ENCODE measurements around the gene TICAM1.
"Not testable (repeated sequence)": the region's sequence is repeated elsewhere in the genome, so short reads cannot be mapped to it uniquely, and the experiment has no call there.

TICAM1 gene

DNA sequence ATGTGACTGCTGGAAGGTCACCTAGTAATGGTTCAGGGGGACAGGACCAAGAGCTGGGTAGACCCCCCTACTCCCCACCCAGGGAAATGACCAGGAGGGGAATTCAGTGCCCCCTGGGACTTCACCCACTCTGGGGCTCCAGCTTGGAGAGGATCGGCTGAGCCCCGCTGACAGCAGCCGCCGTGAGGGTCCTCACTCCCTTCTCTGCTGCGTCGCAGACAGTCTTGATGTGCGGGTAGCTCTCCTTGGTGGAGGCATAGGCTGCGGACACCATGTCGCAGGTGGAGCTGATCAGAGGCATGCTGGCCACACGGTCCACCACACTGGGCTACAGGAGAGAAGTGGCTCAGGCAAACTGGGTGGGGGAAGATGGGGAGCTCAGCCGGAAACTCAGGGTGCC is 28.2 kb upstream of the TICAM1 start:
- Histone ChIP-seq H3K4me1 (ENCODE audit: control insufficient read depth, insufficient read depth, low read length) (no peaks in the 10 kb centered on the region), H3K27me3 (ENCODE audit: control insufficient read depth, insufficient read depth, low read length) (no peaks in the 10 kb centered on the region), H3K27ac (ENCODE audit: low read depth, low read length) (no peak overlapping the region), H3K4me3 (ENCODE audit: low read length) (no peak overlapping the region), H3K9ac (ENCODE audit: low read length) (no peak overlapping the region), H3K36me3 (ENCODE audit: control insufficient read depth, insufficient read depth, low read length) (peaks cover 12% of the 10 kb centered on the region)

DNA sequence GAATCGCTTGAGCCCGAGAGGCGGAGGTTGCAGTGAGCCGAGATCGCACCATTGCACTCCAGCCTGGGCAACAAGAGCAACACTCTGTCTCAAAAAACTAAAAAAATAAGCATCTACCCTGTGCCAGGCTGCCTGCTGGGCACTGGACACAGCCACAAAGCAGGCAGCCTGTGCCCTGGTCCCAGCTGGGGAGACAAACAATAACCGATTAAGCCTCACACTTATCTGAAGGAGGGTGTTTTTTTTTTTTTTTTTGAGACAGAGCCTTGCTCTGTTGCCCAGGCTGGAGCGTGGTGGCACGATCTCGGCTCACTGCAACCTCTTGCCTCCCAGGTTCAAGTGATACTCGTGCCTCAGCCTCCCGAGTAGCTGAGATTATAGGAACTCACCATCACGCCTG is 25.0 kb upstream of the TICAM1 start:
- not testable (repeated sequence) for H3K4me1 ChIP-seq (ENCODE audit: control insufficient read depth, insufficient read depth, low read length); H3K27ac ChIP-seq (ENCODE audit: low read depth, low read length); H3K27me3 ChIP-seq (ENCODE audit: control insufficient read depth, insufficient read depth, low read length); H3K9ac ChIP-seq (ENCODE audit: low read length); H3K4me3 ChIP-seq (ENCODE audit: low read length)
- peaks cover 14% of the 10 kb centered on the region for H3K36me3 ChIP-seq (ENCODE audit: control insufficient read depth, insufficient read depth, low read length)

DNA sequence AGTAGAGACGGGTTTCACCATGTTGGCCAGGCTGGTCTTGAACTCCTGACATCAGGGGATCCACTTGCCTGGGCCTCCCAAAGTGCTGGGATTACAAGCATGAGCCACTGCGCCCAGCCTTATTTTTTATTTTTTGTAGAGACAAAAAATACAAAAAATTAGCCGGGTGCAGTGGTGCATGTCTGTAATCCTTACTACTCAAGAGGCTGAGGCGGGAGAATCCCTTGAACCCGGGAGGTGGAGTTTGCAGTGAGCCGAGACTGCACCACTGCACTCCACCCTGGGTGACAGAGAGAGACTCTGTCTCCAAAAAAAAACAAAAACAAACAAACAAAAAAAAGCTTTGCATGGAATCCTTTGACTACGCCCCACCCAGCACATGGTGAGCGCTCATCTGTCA is 22.0 kb upstream of the TICAM1 start:
- not testable (repeated sequence) for H3K36me3 ChIP-seq (ENCODE audit: control insufficient read depth, insufficient read depth, low read length); H3K27ac ChIP-seq (ENCODE audit: low read depth, low read length); H3K27me3 ChIP-seq (ENCODE audit: control insufficient read depth, insufficient read depth, low read length); H3K9ac ChIP-seq (ENCODE audit: low read length); H3K4me1 ChIP-seq (ENCODE audit: control insufficient read depth, insufficient read depth, low read length); H3K4me3 ChIP-seq (ENCODE audit: low read length)

DNA sequence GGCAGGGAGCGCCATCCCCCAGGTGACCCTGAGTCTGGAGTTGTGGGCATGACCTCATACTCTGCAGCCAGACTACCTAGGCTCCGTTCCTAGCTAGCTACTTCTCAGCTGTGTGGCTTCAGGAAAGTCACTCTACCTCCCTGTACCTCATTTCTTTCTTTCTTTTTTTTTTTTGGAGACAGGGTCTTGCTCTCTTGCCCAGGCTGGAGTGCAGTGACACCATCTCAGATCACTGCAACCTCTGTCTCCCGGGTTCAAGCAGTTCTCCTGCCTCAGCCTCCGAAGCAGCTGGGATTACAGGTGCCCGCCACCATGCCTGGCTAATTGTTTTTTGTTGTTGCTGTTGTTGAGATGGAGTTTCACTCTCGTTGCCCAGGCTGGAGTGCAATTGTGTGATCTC is 21.0 kb upstream of the TICAM1 start:
- H3K36me3 ChIP-seq (ENCODE audit: control insufficient read depth, insufficient read depth, low read length): peaks cover 6% of the 10 kb centered on the region

DNA sequence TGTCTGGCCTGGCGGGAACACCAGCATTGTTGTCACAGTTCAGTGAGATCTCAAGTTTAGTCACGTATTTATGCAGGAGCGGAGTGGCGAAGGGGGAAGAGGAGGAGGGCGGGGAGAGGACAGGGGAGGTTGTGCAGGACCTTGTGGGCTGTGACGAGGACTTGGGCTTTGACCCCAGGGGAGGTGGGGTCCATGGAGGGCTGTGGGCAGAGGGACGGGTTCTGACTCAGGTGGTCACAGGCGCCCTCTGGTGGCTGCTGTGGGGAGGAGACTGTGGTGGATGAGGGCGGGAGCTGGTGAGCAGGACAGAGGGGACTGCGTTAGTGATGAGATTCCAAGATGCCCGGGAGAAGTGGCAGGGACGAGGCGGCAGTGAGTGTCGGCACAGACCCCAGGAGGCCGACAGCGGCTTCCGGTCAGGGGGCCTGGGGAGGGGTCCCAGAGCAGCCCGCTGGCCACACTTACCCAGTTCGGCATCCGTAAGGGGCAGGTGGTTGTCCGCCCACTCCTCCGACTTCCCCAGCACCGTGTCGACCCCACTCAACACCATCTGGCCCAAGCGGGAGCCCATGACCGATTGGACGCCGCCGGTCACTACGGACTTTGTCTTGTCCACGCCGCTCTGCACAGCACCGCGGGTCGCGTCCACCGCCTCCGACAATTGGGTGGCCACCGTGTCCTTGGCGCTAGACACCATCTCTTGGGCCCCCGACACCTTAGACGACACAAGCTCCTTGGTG is 20.2 kb upstream of the TICAM1 start:
- Histone ChIP-seq H3K4me1 (ENCODE audit: control insufficient read depth, insufficient read depth, low read length) (no peaks in the 10 kb centered on the region), H3K27me3 (ENCODE audit: control insufficient read depth, insufficient read depth, low read length) (no peaks in the 10 kb centered on the region), H3K4me3 (ENCODE audit: low read length) (no peak overlapping the region), H3K36me3 (ENCODE audit: control insufficient read depth, insufficient read depth, low read length) (peaks cover 9% of the 10 kb centered on the region), H3K9ac (ENCODE audit: low read length) (no peak overlapping the region), H3K27ac (ENCODE audit: low read depth, low read length) (no peak overlapping the region)

More for the DNA sequence above, 21.0 kb upstream of the TICAM1 start:
- Histone ChIP-seq H3K27ac (ENCODE audit: low read depth, low read length) (no peak overlapping the region), H3K9ac (ENCODE audit: low read length) (no peak overlapping the region), H3K4me1 (ENCODE audit: control insufficient read depth, insufficient read depth, low read length) (no peaks in the 10 kb centered on the region), H3K27me3 (ENCODE audit: control insufficient read depth, insufficient read depth, low read length) (no peaks in the 10 kb centered on the region), H3K4me3 (ENCODE audit: low read length) (no peak overlapping the region)

DNA sequence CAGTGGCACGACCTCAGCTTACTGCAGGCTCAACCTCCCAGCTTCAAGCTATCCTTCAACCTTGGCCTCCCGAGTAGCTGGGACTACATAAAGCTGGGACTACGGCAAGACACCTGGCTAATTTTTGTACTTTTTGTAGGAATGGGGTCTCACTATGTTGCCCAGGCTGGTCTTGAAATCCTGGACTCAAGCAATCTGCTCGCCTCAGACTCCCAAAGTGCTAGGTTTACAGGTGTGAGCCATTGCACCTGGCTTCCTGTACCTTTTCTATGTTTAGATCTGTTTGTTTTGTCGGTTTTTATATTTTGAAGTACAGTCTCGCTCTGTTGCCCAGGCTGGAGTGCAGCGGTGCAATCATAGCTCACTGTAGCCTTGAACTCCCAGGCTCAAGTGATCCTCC is 17.5 kb upstream of the TICAM1 start:
- H3K27me3 ChIP-seq (ENCODE audit: control insufficient read depth, insufficient read depth, low read length): no peaks in the 10 kb centered on the region
- no peak overlapping the region for H3K9ac ChIP-seq (ENCODE audit: low read length)
- no peak overlapping the region for H3K27ac ChIP-seq (ENCODE audit: low read depth, low read length)
- H3K36me3 ChIP-seq (ENCODE audit: control insufficient read depth, insufficient read depth, low read length): peaks cover 15% of the 10 kb centered on the region
- no peak overlapping the region for H3K4me3 ChIP-seq (ENCODE audit: low read length)
- no peaks in the 10 kb centered on the region for H3K4me1 ChIP-seq (ENCODE audit: control insufficient read depth, insufficient read depth, low read length)

DNA sequence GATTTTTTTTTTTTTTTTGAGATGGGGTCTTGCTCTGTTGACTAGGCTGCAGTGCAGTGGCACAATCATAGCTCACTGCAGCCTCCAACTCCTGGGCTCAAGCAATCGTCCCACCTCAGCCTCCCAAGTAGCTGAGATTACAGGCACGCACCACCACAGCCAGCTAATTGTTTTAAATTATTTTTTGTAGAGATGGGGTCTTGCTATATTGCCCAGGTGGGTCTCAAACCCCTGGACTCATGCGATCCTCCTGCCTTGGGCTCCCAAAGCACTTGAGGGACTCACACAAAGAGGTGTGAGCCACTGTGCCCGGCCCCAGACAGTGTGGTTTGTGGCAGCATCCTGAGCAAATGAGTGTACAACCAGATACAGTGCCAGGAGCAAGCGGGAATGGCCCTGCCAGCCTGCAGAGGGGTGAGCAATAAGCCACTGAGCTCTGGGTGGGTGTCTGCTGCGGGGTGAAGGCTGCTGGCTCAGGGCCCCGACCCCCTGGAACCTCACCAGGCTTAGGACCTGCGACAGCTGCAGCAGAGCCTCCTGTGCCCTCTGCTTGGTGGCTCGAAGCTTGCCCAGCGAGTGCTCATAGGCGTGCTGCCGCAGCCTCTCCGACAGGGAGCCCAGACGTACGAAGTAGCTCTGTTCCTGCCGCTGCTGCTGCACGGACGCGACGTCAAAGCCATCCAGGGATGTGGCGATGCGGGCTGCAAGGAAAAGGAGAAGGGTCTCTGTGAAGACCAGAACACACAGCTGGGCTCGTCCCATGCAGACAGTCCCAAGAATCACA is 15.9 kb upstream of the TICAM1 start:
- no peaks in the 10 kb centered on the region for H3K4me1 ChIP-seq (ENCODE audit: control insufficient read depth, insufficient read depth, low read length)
- no peak overlapping the region for H3K4me3 ChIP-seq (ENCODE audit: low read length)
- peaks cover 15% of the 10 kb centered on the region for H3K36me3 ChIP-seq (ENCODE audit: control insufficient read depth, insufficient read depth, low read length)
- no peaks in the 10 kb centered on the region for H3K27me3 ChIP-seq (ENCODE audit: control insufficient read depth, insufficient read depth, low read length)
- no peak overlapping the region for H3K9ac ChIP-seq (ENCODE audit: low read length)
- no peak overlapping the region for H3K27ac ChIP-seq (ENCODE audit: low read depth, low read length)

DNA sequence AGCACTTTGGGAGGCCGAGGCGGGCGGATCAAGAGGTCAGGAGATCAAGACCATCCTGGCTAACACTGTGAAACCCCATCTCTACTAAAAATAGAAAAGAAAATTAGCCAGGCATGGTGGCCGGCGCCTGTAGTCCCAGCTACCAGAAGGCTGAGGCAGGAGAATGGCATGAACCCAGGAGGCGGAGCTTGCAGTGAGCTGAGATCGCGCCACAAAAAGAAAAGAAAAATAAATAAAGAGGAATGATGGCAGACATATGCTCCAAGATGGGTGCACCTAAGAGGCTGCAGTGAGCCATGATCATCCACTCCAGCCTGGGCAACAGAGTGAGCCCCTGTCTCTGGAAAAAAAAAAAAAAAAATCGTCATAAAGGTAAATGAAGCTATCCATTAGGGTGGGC is 14.5 kb upstream of the TICAM1 start:
- not testable (repeated sequence) for H3K4me3 ChIP-seq (ENCODE audit: low read length); H3K4me1 ChIP-seq (ENCODE audit: control insufficient read depth, insufficient read depth, low read length); H3K27me3 ChIP-seq (ENCODE audit: control insufficient read depth, insufficient read depth, low read length); H3K9ac ChIP-seq (ENCODE audit: low read length); H3K27ac ChIP-seq (ENCODE audit: low read depth, low read length)
- H3K36me3 ChIP-seq (ENCODE audit: control insufficient read depth, insufficient read depth, low read length): peaks cover 13% of the 10 kb centered on the region

DNA sequence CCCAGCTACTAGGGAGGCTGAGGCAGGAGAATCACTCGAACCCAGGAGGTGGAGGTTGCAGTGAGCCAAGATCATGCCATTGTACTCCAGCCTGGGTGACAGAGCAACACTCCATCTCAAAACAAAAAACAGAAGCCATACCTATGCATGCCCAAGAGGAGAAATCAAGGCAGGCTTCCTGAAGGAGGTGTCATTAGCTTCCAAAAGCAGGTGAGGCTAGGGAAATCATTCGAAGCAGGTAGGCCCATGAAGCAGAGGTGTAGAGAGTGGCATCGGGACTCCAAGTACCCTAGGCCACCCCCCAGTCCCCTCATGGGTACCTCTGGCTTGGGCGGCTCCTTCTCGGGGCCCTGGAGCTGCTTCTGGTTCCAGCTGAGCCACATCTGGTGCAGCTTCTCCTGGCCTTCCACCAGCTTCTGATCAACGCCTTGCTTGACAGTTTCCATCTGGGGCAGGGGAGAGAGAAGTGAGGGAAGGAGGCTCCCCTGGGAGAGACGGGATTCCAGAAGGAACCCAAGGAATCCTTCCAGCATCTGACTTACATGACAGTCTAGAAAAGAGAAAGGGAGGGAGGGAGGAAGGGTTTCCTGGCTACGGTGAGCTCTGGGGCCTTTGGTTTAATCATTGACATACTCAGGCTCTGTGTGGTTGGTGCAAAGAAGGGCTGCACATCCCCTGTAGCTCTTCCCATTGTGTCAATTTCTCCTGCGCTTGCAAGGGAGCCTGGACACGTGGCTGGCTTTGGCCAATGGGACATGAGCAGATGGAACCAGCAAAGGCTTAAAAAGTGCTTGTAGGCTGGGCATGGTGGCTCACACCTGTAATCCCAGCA is 13.1 kb upstream of the TICAM1 start:
- Histone ChIP-seq H3K36me3 (ENCODE audit: control insufficient read depth, insufficient read depth, low read length) (peaks cover 13% of the 10 kb centered on the region), H3K27me3 (ENCODE audit: control insufficient read depth, insufficient read depth, low read length) (no peaks in the 10 kb centered on the region)

DNA sequence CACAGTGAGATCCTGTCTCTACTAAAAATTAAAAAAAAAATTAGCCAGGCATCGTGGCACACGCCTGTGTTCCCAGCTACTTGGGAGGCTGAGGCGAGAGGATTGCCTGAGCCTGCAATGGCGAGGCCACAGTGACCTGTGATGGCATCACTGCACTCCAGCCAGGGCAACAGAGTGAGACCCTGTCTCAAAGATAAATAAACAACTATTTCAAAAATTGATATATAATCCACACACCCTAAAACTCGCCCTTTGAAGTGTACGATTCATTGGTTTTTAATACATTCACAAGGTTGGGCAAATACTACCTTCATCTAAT is 12.1 kb upstream of the TICAM1 start:
- H3K9ac ChIP-seq (ENCODE audit: low read length): no peak overlapping the region
- H3K4me1 ChIP-seq (ENCODE audit: control insufficient read depth, insufficient read depth, low read length): no peaks in the 10 kb centered on the region
- no peak overlapping the region for H3K27ac ChIP-seq (ENCODE audit: low read depth, low read length)
- no peaks in the 10 kb centered on the region for H3K27me3 ChIP-seq (ENCODE audit: control insufficient read depth, insufficient read depth, low read length)
- peaks cover 17% of the 10 kb centered on the region for H3K36me3 ChIP-seq (ENCODE audit: control insufficient read depth, insufficient read depth, low read length)
- H3K4me3 ChIP-seq (ENCODE audit: low read length): no peak overlapping the region

More for the DNA sequence above, 13.1 kb upstream of the TICAM1 start:
- Histone ChIP-seq H3K27ac (ENCODE audit: low read depth, low read length) (no peak overlapping the region), H3K9ac (ENCODE audit: low read length) (no peak overlapping the region), H3K4me3 (ENCODE audit: low read length) (no peak overlapping the region), H3K4me1 (ENCODE audit: control insufficient read depth, insufficient read depth, low read length) (no peaks in the 10 kb centered on the region)

DNA sequence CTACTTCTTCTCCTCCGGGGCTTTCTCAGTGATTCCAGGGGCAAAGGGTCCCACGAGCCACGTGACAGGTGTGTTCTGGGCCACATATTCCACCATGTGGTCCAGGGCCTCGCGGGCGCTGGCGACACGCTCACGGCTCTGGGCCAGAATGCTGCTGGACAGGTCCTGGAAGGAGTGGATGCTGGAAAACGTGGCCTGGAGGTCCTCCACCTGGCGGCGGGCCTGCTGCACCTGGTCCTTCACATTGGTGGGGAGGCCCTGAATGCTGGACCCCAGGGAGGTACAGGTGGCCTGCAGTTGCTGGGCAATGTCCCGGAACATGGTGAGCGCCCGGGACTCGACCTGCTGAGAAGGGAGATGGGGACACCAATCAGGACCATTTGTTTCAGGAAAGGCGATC is 7.7 kb upstream of the TICAM1 start:
- H3K36me3 ChIP-seq (ENCODE audit: control insufficient read depth, insufficient read depth, low read length): peaks cover 4% of the 10 kb centered on the region
- H3K4me3 ChIP-seq (ENCODE audit: low read length): no peak overlapping the region
- no peaks in the 10 kb centered on the region for H3K4me1 ChIP-seq (ENCODE audit: control insufficient read depth, insufficient read depth, low read length)
- no peaks in the 10 kb centered on the region for H3K27me3 ChIP-seq (ENCODE audit: control insufficient read depth, insufficient read depth, low read length)
- H3K9ac ChIP-seq (ENCODE audit: low read length): no peak overlapping the region
- no peak overlapping the region for H3K27ac ChIP-seq (ENCODE audit: low read depth, low read length)

DNA sequence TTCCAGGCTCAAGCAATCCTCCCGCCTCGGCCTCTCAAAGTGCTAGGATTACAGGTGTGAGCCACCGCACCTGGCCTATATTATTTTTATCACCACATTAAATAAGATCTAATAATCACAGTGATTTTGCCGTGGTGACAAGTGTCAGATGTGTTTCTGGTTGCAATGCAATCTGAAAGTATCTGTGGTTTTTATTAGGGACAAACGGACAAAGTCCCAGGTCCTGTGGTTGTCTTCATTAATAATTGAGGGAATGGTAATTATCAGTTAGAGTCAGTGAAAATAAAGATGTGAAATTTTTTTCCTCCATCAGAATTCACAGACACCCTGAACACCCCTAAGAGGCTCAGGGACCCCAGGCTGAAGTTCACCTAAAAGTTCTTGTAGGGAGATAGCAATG is 1.3 kb upstream of the TICAM1 start:
- Histone ChIP-seq H3K4me1 (ENCODE audit: control insufficient read depth, insufficient read depth, low read length) (no peaks in the 10 kb centered on the region), H3K36me3 (ENCODE audit: control insufficient read depth, insufficient read depth, low read length) (no peaks in the 10 kb centered on the region), H3K4me3 (ENCODE audit: low read length) (no peak overlapping the region), H3K9ac (ENCODE audit: low read length) (no peak overlapping the region), H3K27ac (ENCODE audit: low read depth, low read length) (no peak overlapping the region), H3K27me3 (ENCODE audit: control insufficient read depth, insufficient read depth, low read length) (no peaks in the 10 kb centered on the region)
